GM10266 (cell line): Measurements from ENCODE around the gene UQCR11.

Experiments
- DNase-seq: peaks from one replicate; pipeline ENCODE4 v3.0.0; 2012; ENCODE audit errors: extremely low spot score
- CTCF ChIP-seq: IDR thresholded peaks from 2 replicates; pipeline ENCODE4 v1.5.1; 2012; ENCODE audit warnings: mild to moderate bottlenecking, low read depth; ENCODE audit not compliant: control insufficient read depth, insufficient read depth; ENCODE audit errors: missing control alignments

The UQCR11 gene

GRCh38 chr19:1626417-1627010, 21.3 kb upstream of the UQCR11 start:
- TF ChIP-seq CTCF, result no peak
- DNase-seq, result no peak

GRCh38 chr19:1624458-1624857, 19.2 kb upstream of the UQCR11 start:
- TF ChIP-seq CTCF, result peak; percentile 54
- peak; percentile 71 for DNase-seq

- TF ChIP-seq CTCF, result no peak
Measured at GRCh38 chr19:1622541-1622940, 17.3 kb upstream of the UQCR11 start.

GRCh38 chr19:1622007-1622406, 16.7 kb upstream of the UQCR11 start:
- no peak for DNase-seq
- TF ChIP-seq CTCF, result no peak

More at GRCh38 chr19:1622541-1622940, 17.3 kb upstream of the UQCR11 start:
- no peak for DNase-seq

GRCh38 chr19:1621574-1621973, 16.3 kb upstream of the UQCR11 start:
- TF ChIP-seq CTCF, result no peak

GRCh38 chr19:1621021-1621420, 15.8 kb upstream of the UQCR11 start:
- no peak for TF ChIP-seq CTCF
- no peak for DNase-seq

More at GRCh38 chr19:1621574-1621973, 16.3 kb upstream of the UQCR11 start:
- no peak for DNase-seq

- TF ChIP-seq CTCF, result no peak
Measured at GRCh38 chr19:1620502-1620901, 15.2 kb upstream of the UQCR11 start.

More at GRCh38 chr19:1620502-1620901, 15.2 kb upstream of the UQCR11 start:
- DNase-seq, result no peak
